ENCODE data around the gene CELA2A. TPM values are rescaled to one million over a fixed set of nuclear protein-coding genes. Genes with fewer than 3 reads are reported as not detected.
A peak's percentile ranks its signal among the peaks of the same experiment; 100 is the strongest.

Gene CELA2A
- total and polyA plus RNA-seq, 8 donors, result 360 to 20,184 (median 3,756) TPM

GRCh38 chr1:15444468-15445389 is 11.8 kb upstream of the CELA2A start:
- TF ChIP-seq CTCF (IDR thresholded peaks at IDR 0.05), result no peak
- intact Hi-C loops (cut with DNase I), result no loop called here
- FAIRE-seq (no peak), ATAC-seq (peak; percentile 15 to 33 (median 28)), DNase-seq (peak in 5 of 6 donors; percentile 74 to 89 (median 75))
- Histone ChIP-seq H3K9me3 (no peaks in the 10 kb centered on the region), H3K27me3 (no peaks in the 10 kb centered on the region), H3K27ac (peak overlapping the region in 2 of 4 donors; percentile 9 to 50), H3K4me3 (no peak overlapping the region), H3K36me3 (no peaks in the 10 kb centered on the region), H3K4me1 (peaks cover 0 to 4% (median 0%) of the 10 kb centered on the region in 3 donors)
- 40 to 45% methylated on average over 17 of the region's 17 CpGs for WGBS, 2 donors

GRCh38 chr1:15445390-15446122 is 11.0 kb upstream of the CELA2A start:
- Histone ChIP-seq H3K36me3 (no peaks in the 10 kb centered on the region), H3K4me1 (peaks cover 0 to 4% (median 0%) of the 10 kb centered on the region in 3 donors), H3K27me3 (no peaks in the 10 kb centered on the region), H3K27ac (no peak overlapping the region), H3K4me3 (no peak overlapping the region), H3K9me3 (no peaks in the 10 kb centered on the region)
- intact Hi-C loops (cut with DNase I), result no loop called here
- 31 to 46% methylated on average over 10 to 14 of the region's 14 CpGs for WGBS, 2 donors
- ATAC-seq (peak in 3 of 4 donors; percentile 8 to 32 (median 18)), FAIRE-seq (no peak), DNase-seq (peak in 4 of 6 donors; percentile 66 to 91 (median 74))
- TF ChIP-seq CTCF (IDR thresholded peaks at IDR 0.05), result no peak

- intact Hi-C loops (cut with DNase I), result no loop called here
- H3K27ac ChIP-seq, result peak overlapping the region in 1 of 4 donors; percentile 27
- DNase-seq, result peak in 1 of 6 donors; percentile 72
These were observed 10.3 kb upstream of the CELA2A start for GRCh38 chr1:15446212-15446611.

GRCh38 chr1:15448877-15449462 is 7.6 kb upstream of the CELA2A start:
- peaks cover 0 to 8% (median 7%) of the 10 kb centered on the region in 3 donors for H3K4me1 ChIP-seq
- H3K36me3 ChIP-seq, result no peaks in the 10 kb centered on the region
- H3K27me3 ChIP-seq, result no peaks in the 10 kb centered on the region
- no peak for TF ChIP-seq CTCF (IDR thresholded peaks at IDR 0.05)
- FAIRE-seq (no peak), DNase-seq (no peak), ATAC-seq (peak in 1 of 4 donors; percentile 8)
- intact Hi-C loops (cut with DNase I), result no loop called here
- H3K27ac ChIP-seq, result peak overlapping the region in 2 of 4 donors; percentile 16 to 29
- WGBS, 2 donors, result 41 to 49% methylated on average over 3 of the region's 3 CpGs
- H3K4me3 ChIP-seq, result no peak overlapping the region
- no peaks in the 10 kb centered on the region for H3K9me3 ChIP-seq

More at GRCh38 chr1:15446212-15446611, 10.3 kb upstream of the CELA2A start:
- no peak for FAIRE-seq
- no peaks in the 10 kb centered on the region for H3K36me3 ChIP-seq
- peaks cover 0 to 4% (median 0%) of the 10 kb centered on the region in 3 donors for H3K4me1 ChIP-seq
- WGBS, 2 donors, result 76 to 90% methylated on average over 4 of the region's 4 CpGs
- no peaks in the 10 kb centered on the region for H3K27me3 ChIP-seq
- no peak overlapping the region for H3K4me3 ChIP-seq
- ATAC-seq, result no peak
- TF ChIP-seq CTCF (IDR thresholded peaks at IDR 0.05), result no peak
- no peaks in the 10 kb centered on the region for H3K9me3 ChIP-seq

Measured in pancreas (tissue), 10 donors.